HG03280 (cell line): ENCODE measurements around the gene SH3BP4.

Experiments used
- ATAC-seq: cut with Tn5 transposase; IDR thresholded peaks from one replicate; pipeline ENCODE4 v1.9.1; 2021; ENCODE audit warnings: mild to moderate bottlenecking, moderate library complexity; ENCODE audit not compliant: unreplicated experiment

SH3BP4 gene

GRCh38 chr2:234964631-234965461 lies 13.0 kb downstream of the SH3BP4 start:
- ATAC-seq: no peak

DNA sequence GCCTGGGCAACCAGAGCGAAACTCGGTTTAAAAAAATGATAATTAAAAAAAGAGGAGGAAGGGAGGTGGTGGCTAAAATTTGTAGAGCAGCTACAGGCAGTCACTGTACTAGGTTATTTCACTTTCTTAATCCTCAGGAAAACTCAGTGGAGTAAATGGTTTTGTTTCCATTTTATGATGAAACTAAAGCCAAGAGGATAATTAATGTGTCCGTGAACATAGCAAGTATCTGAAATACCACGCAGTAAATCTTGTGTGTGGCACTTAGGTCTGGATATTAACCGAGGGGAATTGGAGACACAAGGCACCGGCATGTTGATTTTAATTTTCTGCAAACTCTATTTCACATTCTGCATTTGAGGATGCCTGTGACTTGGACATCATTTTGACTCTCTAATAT lies 14.5 kb downstream of the SH3BP4 start:
- no peak for ATAC-seq

GRCh38 chr2:234967201-234967869 lies 15.5 kb downstream of the SH3BP4 start:
- ATAC-seq: no peak

DNA sequence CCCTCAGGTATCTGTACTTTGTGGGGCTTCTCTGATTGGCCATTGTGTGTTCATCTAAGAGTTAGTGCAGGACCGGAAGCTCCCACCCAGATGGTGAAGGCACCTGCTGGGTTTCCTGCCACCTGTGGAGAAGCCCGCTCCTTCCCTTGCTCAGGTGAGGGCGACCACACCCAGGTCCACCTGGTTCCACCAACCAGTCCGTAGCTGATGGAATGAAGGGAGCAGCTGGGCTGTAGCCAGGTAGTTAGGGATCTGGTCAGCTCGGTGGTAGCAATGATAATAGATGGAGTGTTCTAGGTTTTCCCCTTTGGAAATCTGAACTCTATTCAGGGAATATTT lies 16.0 kb downstream of the SH3BP4 start:
- no peak for ATAC-seq

DNA sequence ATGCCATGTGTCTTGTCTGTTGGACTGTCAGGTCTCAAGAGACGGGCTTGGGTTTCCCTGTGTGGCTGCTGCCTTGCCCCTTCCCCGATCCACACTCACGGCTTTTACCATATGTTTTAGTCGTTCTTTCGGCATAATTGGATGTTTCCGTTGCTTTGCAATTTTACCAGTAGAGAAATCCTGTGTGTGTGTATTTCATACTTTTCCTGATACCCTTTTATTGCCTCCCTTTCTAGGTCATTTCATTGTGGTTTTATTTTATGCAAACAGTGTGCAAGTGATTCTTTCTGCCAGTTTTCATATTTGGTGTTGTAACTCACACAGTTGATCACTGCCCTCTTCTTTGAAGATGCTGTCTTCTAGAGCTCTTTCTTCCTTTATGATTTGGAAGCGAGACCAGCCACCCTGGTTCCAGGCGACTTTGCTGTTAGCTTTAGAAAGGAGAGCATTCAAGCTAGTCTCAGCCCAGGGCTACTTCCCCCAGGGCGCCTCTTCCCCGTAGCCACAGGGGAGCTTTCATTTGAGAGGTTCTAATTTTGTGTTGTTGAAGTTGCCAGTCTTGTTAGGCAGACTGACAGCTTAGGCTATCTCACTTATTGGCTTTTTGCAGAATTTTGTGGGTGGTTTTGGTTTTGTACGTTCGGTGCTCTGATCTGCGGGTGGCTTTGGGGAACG lies 17.0 kb downstream of the SH3BP4 start:
- no peak for ATAC-seq

- ATAC-seq: no peak
Observed at GRCh38 chr2:234969306-234970098, 17.7 kb downstream of the SH3BP4 start.

DNA sequence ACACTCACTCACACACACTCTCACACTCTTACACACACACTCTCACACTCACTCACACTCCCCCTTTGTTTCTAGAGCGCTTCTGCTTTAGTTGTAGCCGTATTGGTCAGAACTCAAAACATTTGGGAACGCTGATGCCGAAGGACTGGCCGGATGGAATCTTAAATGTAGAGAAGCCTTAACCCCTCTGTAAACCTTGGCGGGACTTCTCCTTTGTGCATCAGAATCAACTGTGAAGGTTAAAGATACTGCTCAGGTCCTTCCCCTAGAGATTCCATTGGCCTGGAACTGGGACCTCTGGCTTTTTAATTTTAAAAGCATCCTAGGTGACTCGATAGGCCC lies 18.3 kb downstream of the SH3BP4 start:
- no peak for ATAC-seq

GRCh38 chr2:234970477-234970882 lies 18.7 kb downstream of the SH3BP4 start:
- no peak for ATAC-seq

DNA sequence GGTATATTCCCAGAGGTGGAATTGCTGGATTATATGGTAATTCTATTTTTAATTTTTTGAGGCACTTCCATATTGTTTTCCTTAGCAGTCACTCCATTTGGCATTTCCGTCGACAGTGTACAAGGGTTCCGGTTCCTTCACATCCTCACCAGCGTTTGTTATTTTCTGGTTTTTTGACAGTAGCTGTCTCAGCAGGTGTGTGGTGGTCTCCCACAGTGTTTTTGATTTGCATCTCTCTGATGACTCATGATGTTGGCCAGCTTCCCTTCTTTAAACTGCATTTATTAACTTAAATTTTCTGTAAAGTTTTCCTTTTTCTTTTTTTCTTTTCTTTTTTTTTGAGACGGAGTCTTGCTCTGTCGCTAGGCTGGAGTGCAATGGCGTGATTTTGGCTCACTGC lies 19.7 kb downstream of the SH3BP4 start:
- no peak for ATAC-seq

- no peak for ATAC-seq
Observed at GRCh38 chr2:234973008-234973407, 21.2 kb downstream of the SH3BP4 start.

DNA sequence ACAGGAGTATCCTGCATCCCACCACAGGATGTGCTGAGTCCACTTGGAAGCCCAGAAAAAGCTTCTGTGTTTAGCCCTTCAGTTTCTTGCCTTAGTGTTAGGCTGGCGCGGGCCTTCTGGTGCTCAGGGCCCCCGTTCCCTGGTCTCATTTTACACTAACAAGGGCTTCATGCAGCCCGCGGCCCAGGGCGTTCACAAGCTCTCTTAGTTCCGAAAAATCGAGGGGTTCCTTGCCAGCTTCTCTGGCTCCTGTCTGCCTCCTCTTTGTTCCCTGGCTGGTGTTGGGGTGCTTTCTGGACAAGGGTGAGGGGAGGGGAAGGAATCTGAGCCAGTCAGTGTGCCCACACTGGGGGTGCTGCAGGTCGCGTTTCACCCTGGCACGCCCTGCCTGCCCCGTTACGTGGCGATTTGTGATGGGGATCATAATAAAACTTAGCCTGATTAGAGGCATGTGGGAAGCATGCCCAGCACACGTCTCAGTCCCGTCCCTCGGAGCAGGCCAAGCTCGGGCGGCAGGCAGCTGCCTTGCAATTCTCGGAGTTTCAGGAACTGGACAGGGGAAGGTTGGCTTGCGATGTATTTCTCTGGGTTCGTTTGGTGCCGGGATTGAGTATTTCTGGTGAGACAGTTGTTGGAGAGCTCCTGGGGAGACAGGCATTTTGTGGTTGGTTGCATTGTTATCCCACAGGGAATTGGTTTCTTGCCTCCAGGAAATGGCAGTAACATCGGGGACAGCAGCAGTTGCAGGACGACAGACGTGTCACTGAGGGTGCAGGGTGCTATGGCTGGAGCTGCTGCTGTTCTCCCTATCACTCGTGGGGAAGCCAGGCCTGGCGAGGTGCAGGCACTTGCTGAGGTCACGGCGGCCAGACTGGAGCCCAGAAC lies 22.9 kb downstream of the SH3BP4 start:
- no peak for ATAC-seq

- ATAC-seq: no peak
Observed at GRCh38 chr2:234975611-234976010, 23.8 kb downstream of the SH3BP4 start.

- ATAC-seq: no peak
Observed at GRCh38 chr2:234976479-234977227, 24.8 kb downstream of the SH3BP4 start.

DNA sequence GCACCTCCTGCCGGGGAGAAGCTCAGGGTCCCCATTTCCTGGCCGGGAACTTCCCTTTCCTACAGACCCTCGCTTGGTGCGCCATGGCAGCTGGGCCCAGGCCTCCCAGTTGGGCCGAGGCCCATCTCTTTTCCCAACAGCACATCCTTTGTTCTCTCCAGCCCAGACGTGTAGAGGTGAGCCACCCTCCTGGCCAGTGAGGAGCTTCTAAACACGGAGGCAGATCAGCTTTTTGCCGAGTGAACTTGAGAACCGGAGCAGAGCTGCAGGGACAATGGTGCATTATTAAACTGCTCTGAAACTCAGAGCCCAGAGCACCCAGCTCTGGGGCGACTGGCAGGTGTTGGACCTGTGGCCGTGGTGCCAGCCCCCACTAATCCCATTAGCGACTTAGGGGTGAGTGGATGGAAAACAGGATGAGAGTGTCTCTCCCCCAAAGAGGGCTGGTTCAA lies 25.4 kb downstream of the SH3BP4 start:
- ATAC-seq: no peak

DNA sequence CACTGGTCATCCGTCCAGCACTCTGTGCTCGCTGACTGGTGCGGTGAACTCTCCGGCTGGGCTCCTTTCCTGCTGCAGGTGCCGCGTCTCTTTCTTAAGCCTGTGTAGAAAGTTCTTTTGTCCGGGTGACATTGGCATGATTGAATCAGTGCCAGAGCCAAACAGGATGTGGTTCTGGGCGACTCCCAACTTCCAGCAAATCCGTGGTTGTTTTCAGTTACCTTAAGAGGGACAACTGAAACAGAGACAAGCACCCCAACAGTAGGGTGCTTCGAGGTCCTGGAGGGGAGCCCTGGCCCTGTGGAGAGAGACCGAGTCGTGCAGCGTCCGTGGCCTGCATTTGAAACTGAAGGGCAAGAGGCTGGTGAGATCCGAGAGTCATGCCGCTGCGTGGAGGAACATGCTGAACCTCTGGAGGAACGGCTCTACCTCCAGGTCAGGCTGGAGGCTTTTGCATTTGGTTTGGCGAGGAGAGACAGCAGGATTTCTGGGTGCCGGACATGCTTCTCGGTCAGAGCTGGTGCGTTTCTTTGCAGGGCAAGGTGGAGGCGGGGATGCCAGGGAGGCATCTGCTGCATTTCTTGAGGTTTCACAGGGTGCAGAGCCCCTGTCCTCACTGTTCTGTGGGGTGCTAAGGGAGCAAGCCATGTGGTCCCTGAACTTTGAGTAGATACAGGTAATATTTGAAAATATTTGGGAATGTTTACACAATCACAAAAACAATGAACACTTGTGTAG lies 26.8 kb downstream of the SH3BP4 start:
- ATAC-seq: no peak

DNA sequence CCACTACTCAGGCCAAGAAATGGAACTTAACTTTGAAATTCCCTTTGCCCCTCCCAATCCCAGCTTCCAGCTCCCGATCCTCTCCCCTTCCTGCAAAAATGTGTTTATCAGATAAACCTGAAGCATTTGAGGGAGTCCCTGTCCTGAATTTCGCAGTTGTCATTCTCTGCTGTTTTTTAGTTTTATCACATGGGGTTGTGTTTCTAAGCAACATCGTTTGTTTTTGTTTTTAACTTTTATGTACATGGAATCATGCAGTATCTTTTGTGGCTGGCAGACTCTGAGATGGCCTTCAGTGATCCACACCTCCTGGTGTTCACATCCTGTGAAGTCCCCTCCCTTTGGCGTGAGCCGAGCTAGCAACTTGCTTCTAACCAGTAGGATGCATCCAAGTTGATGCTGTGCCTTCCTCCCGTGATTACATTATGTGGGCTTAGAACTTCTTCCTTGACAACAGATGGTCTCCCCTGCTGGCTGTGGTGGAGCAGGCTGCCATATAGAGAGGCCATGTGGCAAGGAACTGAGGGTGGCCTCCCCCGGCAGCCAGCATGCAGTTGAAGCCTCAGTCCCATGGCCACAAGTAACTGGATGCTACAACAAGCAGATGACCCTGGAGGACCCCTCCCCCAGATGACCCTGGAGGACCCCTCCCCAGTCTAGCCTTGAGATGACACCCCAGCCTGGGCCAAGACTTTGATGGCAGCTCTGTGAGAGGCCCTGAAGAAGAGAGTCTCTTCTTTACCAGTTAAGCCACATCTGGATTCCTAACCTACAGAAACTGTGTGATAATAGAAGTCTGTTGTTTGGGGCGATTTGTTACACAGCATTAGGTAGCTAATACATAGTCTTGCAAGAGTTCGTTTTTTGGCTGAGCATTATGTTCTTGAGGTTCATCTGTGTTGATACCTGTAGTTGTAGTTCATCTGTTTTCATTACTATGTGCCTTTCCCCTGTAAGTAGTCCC lies 27.7 kb downstream of the SH3BP4 start:
- no peak for ATAC-seq

DNA sequence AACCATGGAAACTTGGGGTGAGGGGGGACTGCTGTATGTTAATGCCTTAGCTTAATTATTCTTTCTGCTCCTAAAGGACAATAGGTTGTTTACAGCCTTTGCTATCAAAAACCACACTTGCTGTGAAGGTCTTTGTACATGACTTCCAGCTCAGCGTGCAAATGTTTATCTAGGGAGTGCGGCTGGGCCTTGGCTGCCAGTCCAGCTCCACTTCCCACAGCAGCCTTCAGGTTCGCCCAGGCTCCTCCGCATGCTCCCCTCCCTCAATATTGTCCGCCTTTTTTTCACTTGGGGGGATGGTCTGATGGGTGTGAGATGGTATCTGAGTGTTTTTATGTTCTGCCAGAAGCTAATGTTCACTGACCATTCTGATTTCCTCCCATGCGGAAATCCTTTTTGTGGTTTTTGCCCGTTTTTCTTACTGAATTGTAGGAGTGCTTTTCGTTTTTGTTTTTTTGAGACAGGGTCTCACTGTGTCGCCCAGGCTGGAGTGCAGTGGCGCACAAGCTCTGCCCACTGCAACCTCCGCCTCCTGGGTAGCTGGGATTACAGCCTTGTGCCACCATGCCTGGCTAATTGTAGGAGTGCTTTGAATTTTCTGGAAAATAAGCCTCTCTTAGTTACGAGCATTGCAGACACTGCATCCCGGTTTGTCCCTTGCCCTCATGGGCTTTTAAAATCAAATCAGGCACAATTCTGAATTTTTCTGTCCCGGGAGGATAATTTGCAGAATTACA lies 28.8 kb downstream of the SH3BP4 start:
- no peak for ATAC-seq
